Stimulated activated CD8-positive, alpha-beta memory T cell treated with anti-CD3 and anti-CD28 coated beads, Interleukin-12 subunit alpha, Interleukin-12 subunit beta, amount 100 ng/mL, for 4 hours (primary cell): ENCODE data around the gene SPINDOC.
"Not testable (repeated sequence)": the region's sequence is repeated elsewhere in the genome, so short reads cannot be mapped to it uniquely, and the experiment has no call there.

ENCODE experiments used
- DNase-seq: peaks from one replicate; pipeline ENCODE4 v3.0.0-alpha.2; 2020; ENCODE audit warnings: low read depth

The SPINDOC gene, protein sequence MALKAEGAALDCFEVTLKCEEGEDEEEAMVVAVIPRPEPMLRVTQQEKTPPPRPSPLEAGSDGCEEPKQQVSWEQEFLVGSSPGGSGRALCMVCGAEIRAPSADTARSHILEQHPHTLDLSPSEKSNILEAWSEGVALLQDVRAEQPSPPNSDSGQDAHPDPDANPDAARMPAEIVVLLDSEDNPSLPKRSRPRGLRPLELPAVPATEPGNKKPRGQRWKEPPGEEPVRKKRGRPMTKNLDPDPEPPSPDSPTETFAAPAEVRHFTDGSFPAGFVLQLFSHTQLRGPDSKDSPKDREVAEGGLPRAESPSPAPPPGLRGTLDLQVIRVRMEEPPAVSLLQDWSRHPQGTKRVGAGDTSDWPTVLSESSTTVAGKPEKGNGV

DNA sequence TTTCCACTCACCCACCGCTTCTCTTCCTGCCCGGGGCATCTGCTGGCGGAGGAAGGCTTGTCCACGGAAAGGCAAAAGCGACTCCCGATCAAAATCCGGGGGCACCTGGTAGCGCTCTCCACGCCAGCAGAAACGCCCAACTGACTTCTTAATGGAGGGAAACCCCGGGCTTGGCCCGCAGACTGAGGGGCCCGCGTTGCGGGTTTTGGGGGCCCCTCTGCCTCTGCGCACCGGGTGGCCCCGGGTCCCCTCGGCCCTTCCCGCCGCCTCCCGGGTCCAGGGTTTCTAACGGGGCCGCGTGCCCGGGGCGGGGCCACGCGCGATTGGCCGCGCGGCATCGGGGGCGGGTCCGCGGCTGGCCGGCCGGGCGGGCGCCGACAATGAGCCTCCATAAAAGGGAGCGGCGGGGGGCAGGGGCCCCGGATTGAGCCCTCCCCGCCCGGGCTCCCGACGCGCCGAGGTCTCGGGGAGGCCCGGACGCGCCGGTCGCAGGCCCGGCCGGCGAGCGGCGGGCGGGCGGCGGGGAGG, at the start of gene SPINDOC:
SPINDOC (plus strand) TSS at position 422 of the 528 bp plus-strand sequence. CDS start 231 bp downstream, outside the sequence.
- peak; percentile 56 for DNase-seq

DNA sequence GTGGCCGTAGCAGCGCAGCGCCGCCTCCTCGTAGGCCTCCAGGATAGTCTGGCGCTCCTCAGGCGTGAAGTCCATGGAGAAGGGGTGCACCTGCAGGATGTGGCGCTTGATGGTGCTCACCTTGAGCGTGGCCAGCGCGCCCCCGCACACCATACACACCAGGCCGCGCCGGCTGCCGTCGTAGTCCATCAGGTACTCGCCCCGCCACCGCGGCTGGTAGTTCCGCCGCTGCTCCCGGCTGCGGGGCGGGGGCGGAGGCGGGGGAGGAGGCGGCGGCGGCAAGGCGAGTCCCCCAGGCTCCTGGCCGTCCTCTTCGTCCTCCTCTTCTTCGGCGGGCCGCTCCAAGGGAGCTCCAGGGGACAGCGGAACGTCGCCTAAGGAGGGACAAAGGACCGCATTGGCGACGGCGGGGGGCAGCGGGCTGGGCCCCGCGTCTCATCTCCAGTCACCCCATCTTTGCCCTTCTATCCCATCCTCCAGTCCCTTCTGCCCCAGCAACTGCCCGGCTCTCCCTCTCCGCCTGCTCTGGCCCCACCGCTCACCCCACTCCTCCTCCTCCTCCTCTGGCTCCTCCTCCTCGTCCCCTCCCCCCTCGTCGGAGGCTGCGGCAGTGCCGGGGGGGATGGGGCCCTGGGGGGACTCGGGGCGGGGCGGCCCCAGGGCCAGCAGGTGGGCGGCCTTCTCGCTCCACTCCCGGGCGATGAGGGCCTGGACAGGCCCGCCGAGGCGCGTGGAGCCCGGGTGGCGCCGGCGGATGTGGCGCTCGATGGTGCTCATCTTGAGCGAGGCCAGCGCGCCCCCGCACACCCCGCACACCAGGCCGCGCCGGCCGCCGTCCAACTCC, 49.5 kb upstream of the SPINDOC start:
- DNase-seq = no peak

DNA sequence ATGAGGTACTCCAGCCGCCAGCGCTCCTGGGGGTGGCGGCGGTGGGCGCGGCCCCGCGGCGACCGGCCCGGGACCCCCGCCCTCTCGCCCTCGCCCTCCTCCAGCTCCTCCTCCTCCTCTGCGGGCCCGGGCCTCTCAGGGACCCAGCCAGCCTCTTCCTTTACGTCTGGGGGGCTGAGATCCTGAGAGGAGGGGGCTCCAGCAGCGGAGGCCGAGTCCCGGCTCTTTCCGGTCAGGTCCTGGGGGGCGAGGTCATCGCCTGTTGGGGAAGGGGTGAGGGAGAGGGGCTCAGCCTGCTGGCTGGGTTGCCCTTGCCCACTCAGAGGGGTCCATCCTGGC, 48.9 kb upstream of the SPINDOC start:
- no peak for DNase-seq

DNA sequence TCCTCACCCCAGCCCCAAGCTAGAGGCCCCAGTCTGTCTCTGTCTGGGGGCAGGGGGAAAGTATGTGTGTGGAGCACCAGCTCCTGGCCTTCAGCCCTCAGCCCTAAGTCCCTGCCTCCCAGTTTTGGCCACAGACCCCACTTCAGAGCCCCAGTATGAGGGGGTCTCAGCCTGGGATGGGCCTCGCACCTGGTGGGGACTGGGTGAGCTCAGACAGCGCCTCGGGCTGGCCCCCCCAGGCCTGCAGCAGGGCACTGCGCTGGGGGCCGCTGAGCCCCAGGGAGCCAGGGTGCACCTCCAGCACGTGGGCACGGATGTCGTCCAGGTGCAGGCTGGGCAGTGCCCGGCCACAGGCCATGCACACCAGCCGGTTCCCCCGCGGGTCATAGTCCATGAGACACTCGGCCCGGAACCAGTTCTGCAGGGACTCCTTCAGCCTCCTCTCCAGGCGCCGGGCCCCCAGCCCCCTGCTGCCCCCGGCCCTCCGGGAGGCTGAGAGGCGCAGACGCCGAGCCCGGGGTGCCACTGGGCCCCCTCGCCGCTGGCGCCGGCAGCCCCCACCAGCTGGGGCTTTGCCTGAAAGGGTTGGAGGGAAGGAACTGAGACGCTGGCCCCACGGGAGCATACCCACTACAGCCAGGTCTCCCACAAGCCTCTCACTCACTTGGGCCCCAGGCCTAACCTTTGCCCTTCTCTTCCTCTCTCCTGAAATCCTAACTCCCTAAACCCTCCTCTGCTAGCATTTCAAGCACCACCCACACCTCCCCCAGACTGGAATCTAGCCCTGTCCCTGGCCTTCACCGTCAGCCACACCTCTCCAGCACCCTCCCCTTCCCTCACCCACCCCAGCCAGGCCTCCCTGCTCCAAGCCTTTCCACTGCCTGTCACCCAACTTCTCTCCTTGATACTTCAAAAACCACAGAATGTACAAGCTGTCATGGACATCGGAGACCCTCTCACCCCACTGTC, 48.3 kb upstream of the SPINDOC start:
- DNase-seq = no peak

DNA sequence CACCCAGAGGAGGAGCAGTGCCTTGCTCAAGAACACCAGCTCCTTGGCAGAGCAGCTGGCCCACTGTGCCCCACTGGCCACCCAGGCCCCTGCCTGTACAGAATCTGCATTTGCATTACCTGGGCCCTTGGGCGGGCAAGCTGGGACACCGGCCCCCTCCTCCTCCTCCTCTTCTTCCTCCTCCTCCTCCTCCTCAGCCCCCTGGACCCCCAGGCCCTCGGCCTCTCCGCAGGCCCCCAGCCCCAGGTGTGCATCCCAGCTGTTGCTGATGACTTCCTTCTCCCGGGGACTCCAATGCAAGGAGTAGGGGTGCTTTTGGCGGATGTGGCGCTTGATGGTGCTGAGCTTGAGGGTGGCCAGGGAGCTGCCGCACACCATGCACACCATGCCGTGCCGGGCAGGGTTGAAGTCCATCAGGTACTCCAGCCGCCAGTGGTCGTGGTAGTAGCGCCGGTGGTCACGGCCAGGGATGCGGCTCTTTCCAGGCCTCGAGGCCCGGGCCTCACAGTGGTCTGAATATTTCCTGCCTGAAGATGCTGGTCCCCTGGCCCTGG, 47.5 kb upstream of the SPINDOC start:
- DNase-seq = no peak

DNA sequence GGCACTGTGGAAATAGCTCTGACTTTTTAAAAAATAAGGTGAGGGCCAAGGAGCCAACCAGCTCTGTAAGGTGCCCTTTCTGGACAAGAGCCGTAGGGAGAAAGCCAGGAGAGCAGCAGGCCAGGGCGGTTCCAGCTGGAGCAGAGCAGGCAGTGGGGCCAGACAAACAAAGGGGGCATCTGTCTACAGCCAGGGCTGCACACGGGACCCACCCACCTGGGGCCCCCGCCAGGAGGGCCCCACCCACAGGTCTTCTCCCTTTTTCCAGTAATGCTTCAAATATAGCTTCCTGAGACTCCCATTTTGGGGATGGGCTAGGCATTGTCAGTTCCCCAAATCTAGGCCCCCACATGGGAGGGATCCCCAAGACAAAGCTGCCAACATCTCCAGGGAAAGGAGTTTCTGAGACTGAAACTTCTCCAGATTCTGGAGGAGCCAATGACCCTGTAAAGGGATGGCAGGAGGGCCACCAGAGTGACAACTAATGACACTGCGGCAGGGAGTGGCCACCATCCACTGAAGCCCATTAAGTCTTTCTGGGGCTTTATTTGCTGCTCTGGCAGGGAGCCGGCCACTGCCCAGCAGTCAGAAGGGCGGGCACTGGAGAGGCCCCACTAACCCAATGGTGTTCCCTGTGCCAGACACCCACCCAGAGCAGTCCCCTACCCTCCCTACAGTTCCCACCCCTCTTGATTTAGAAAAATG, 46.6 kb upstream of the SPINDOC start:
- DNase-seq = no peak

DNA sequence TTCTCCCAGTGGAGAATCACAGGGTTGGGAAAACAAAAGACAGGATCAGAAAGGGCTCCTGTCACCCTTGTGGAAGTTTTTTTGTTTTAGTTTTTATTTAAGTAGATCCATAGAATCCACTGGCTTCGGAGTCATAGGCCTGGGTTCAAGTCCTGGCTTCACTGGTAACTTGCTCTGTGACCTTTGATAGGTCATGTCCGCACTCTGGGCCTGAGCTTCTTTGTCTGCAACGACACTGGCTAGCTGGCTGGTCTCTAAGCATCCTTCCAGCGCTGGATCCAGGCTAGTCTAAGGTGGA, 46.0 kb upstream of the SPINDOC start:
- no peak for DNase-seq

DNA sequence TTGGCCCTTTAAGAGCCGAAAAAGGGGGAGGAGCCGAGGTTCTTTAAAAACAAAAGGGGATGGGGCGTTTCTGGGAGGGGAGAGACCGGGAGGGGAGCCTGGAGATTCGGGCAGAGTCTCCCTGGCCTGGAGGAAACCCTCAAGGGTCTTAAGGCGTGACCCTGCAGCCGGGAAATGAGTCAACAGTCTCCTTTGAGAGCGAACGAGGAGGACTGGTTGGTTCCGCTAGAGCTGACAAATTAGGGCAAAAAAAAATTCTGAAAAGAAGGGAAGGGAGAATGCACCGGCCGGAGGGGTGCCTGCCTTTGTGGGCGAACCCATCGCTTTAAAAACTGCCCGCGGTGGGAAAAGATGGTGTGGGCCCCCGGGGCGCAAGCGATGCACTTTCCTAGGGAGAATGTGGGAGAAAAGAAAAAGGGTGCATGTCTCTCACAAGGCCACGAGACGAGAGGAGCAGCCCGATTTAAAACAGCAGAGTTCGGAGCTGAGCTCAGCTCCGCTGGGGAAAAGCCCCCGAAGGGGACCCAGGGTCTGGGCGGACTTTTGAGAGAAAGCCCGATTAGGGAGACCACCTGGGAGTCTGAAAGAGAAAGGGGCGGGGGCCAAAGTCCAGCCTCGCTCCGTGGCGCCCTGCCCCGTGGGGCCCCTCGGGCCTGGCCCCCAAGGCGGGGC, 45.6 kb upstream of the SPINDOC start:
- peak; percentile 13 for DNase-seq

DNA sequence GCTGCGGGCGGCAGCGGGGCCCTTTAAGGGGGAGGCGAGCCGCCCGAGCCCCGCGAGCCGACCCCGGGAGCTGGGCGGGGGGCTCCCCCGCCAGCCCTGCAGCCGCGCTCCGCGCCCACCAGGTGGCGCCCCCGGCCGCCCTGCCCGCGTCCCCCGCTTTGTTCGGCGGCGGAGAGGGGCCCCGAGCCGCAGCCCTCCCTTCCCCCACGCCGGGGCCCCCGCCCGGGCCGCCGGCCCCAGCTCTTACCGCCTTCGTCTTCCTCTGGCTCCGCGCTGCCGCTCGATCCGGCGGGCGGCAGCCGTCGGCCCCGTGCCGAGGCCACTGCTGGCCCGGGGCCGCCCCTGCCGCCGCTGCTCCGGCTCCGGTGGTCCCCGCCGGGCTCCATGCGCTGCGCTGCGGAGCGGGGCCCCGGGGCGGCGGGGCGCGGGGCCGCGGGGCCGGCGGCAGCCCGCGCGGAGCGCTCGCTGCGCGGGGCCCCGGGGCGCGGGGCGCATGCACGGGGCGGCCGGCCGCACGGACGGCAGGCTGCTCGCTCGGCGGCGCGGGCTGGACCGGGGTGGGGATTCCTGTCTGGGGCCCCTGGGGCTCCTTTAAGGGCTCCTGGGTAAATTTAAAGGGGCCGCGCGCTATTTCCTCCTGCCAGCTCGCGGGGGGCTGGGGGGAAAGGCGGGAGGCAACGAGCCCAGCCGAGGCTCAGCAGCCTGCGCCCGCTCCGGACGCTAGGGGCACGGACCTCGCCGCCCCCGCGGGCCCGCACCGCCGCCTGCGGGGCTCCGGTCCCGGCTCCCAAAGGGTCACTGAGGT, 44.8 kb upstream of the SPINDOC start, which contains the start of gene ZFTA:
ZFTA (minus strand) TSS at position 539 of the 805 bp plus-strand sequence; CDS start at position 386, 153 bp downstream.
- DNase-seq = peak; percentile 53

DNA sequence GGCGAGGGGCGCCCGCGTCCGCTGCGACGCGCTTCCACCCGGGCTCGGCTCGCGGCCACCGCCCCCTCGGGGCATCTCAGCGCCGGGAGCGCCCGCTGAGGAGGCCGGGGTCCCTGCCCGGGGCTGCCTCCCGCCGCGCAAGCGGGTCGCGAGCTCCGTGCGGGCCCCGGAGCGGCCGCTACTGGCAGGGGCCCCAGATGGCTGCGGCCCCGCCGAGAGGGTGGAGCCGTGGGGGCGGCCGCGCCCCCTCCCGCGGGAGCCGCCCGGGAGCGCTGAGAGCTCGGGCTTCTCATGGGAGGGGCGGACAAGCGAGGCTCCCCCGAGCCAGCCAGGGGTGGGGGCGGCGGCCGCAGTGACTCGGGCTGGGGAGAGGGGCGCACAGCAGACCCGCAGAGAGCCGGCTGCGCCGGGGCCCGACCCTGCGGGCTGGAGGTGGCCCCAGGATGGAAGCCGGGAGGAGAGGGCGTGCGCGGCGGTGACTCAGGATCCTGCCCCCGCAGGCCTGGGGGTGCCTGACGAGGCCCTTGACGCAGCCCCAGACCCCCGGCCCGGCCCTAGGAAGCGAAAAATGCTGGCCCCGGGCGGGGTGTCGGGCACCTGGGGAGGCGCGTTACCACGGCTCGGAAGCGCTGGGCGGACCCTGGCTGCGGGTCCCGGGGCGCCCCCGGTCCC, 44.1 kb upstream of the SPINDOC start:
- DNase-seq = peak; percentile 39

DNA sequence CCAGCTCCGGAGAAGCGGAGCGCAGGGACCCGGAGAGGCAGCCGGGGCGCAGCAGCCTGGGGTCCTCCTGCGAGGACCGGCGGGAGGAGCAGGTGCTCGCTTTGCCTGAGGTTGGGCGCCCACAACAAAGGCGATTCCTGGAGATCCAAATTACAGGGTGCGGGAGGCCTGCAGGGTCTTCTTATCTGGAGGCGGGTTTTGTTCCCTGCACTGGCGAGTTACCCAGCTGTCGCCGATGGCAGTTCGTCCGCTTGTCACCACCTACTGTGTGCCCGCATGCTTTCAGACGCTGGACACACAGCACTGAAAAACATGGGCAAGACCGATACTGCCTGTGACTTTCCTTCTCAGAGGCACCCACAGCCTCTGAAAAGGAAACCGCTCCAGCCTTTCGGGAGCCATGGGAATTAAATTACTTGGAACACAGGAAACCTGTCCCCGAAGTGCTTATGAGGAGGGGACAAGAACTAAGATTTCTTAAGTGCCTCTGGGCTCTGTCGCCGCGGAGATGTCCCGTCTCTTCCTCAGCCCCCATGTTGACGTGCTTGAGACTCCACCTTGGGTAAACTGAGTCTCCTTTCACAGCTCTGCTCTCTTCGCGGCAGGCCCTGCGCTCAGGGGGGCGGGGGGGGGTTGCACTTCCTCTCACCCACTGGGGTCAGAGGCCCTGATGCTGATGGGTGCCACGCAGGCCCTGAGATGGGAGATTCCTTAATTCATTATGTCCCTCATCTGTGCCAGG, 43.4 kb upstream of the SPINDOC start:
- no peak for DNase-seq

DNA sequence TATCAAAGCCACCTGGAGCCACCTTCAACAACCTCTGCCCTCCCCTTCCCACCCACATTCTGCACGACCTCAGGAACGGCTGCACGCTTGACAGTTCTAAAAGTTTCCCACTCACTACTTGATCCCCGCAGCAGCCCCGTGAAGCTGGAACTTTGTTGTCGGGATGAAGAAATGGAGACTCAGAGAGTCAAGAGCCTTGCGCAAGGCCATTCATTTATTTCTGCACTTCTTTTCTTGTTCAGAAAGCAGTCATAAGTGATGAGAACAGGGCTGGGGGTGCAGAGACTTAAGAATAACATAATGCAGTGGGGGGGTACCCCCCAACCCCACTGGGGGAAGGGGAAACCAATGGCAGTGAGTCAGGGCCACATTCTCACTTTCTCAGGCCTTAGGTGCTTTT, 42.5 kb upstream of the SPINDOC start:
- no peak for DNase-seq

DNA sequence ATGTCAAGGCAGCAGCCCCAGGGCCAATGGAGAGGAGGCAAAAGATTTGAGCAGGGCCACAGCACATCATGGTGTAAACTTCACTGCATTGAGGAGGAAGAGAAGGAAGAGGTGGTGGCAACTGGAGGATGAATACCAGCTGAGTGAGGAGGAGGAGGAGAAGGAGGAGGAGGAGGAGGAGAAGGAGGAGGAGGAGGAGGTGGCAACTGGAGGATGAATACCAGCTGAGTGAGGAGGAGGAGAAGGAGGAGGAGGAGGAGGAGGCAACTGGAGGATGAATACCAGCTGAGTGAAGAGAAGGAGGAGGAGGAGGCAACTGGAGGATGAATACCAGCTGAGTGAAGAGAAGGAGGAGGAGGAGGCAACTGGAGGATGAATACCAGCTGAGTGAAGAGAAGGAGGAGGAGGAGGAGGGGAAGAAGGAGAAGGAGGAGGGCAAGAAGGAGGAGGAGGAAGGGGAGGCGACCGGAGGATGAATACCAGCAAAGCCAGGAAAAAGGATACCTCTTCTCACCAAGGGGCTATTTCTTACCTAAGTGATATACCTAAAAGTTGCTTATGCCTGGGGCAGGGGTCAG, 41.4 kb upstream of the SPINDOC start:
- DNase-seq = not testable (repeated sequence)

DNA sequence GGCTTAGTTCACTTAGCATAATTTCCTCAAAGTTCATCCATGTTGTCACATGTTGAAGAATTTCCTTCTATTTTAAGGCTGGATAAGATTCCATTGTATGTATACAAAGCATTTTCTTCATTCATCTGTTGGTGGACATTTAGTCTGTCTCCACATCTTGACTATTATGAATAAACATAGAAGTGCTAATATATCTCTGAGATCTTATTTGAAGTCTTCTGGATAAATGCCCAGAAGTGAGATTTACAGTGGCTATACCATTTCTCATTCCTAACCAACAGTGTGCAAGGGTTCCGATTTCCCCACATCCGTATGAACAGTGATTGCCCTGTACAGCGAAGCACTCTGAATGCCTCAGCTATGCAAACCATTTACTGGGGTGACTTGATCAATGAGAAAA, 38.1 kb upstream of the SPINDOC start:
- DNase-seq = no peak

DNA sequence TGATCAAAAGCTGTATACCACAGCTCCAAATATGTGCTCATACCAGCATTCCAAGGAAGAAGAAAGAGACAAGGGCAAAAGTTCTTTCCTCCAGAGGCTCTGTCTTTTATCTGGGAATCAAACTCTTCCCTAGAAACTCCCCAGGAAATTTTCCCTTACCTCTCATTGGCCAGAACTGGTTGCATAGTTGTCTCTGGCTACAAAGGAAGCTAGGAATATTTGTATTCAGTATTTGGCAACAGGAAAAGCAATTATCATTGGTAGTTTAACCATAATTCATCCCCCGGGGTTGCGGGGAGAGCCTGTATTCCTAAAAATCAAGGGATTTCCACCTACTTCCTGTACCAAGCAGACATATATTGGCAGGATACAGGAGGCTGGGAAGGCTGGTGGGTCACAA, 34.2 kb upstream of the SPINDOC start:
- DNase-seq = no peak

DNA sequence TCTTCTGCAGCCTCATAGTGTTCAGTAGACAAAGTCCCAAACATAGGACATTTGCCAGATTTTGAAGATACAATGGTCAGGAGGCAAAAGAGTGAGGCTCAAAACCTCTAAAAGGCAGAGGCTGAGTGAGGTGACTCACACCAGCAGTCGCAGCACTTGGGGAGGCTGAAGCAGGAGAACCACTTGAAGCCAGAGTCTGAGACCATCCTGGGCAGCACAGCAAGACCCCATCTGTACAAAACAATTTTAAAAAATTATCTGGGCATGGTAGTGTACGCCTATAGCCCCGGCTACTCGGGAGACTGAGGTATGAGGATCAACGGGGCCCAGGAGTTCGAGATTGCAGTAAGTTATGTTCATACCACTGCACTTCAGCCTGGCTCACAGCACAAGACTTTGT, 30.5 kb upstream of the SPINDOC start:
- DNase-seq = no peak

DNA sequence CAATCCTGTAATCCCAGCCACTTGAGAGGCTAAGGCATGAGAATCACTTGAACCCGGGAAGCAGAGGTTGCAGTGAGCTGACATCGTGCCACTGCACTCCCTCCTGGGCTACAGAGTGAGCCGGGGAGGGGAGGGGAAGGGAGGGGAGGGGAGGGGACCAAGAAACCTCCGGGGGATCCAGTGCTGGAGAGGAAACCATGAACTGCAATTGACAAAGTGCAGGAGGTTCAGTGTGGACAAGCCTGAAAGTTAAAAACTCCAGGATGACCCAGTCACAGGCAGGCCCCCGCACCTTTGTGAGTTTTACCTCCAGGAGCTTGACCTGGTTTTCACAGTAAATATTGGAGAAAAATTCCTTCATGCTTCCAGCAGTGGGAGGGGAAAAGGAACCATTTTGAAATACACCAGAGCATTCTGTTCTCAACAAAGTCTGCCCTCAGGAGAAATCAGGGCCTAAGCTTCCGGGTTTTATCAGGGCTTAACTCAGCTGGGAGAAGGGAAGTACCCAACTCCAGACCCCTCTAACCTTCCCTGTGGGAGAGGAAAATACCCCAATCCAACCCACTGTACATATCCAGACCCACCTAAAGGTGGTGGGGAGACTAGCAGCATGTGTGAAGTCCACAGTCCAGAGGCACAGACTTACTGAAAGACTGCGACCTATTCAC, 29.2 kb upstream of the SPINDOC start:
- no peak for DNase-seq
